Pancreas (tissue), 10 donors: Measurements from ENCODE around the gene VAV2. TPM values are rescaled to one million over a fixed set of nuclear protein-coding genes. Genes with fewer than 3 reads are reported as not detected.

Experiments used
- ATAC-seq, 4 donors: fragments of 200-7000 bp; cut with Tn5 transposase; one replicate each; pipeline versions ENCODE4 v1.8.0 to v1.9.1; 2020; ENCODE audit warnings: mild to moderate bottlenecking in 4 of 4, moderate library complexity in 4 of 4
- DNase-seq, 6 donors: peaks; one replicate each; pipeline ENCODE4 v3.0.0-alpha.2; 2020
- FAIRE-seq: peaks from 2 replicates; lab custom pipeline; 2012; peaks lifted over from hg19 to GRCh38; lab: Jason Lieb, UNC
- H3K27ac ChIP-seq, 4 donors: fragments of 200-600 bp; sonication (generic); 1 replicate in 3 of 4; 2 replicates in 1 of 4; pipeline versions ENCODE4 v1.5.0 to v1.8.0; 2020
- H3K27me3 ChIP-seq, 4 donors: fragments of 200-600 bp; one replicate each; pipeline ENCODE4 v1.8.0; 2021
- H3K36me3 ChIP-seq, 3 donors: fragments of 200-600 bp; sonication (generic) in 1 of 3; one replicate each; pipeline versions ENCODE4 v1.5.0 to v1.8.0; 2020 to 2021
- H3K4me1 ChIP-seq, 3 donors: fragments of 200-600 bp; one replicate each; pipeline ENCODE4 v1.8.0; 2021
- H3K4me3 ChIP-seq, 4 donors: fragments of 200-600 bp; sonication (generic) in 2 of 4; one replicate each; pipeline versions ENCODE4 v1.5.0 to v1.8.0; 2020 to 2021
- H3K9me3 ChIP-seq, 4 donors: fragments of 200-600 bp; one replicate each; pipeline ENCODE4 v1.8.0; 2021
- CTCF ChIP-seq, 4 donors: fragments of 200-600 bp; sonication (generic) in 3 of 4; IDR thresholded peaks; one replicate each; pipeline versions ENCODE4 v1.5.0 to v1.8.0; 2021; ENCODE audit warnings: antibody characterized with exemption in 4 of 4
- WGBS, 2 donors: extraction: QIAGEN DNeasy Blood & Tissue Kit; methylation state at CpG; one replicate each; pipeline ENCODE4 v1.1.7; 2013; 5-methylcytosine and 5-hydroxymethylcytosine counted together
- intact Hi-C, 3 donors: fragments of 100-400 bp; cut with DNase I; formaldehyde crosslinking; loops; one replicate each; pipeline versions ENCODE4 v1.11.1 to v1.14.2; 2022
- polyA plus RNA-seq, 2 donors: library from polyadenylated mRNA; stranded (reverse); fragments of 200-250 nt; gene quantifications; one replicate each; pipeline ENCODE4 v1.2.3, GENCODE V29; 2013
- total RNA-seq, 6 donors: library from RNA; stranded (reverse); fragmentation: NEBNext Ultra II Directional in 4 of 6; extraction: Animal tissue kit (Norgen Biotek cat#: 25700) in 4 of 6; gene quantifications; one replicate each; pipeline versions ENCODE4 v1.2.1 to v1.2.4, GENCODE V29; 2021 to 2023
- donor health status: healthy with polysubstance abuse.
- donor health status: DM: no; HTN: no; CAD: no; lungs with moderate emphysema.
- donor health status: DM: no; HTN: no; CAD: no.
- donor health status: control.
- donor health status: control.
- donor health status: Bipolar disorder and iron deficiency.
- donor health status: DM: yes; HTN: yes; CAD: no.
- donor health status: DM: no; HTN: no; CAD: no.
- donor health status: DM: no; HTN: no; CAD: no.
- donor health status: DM: yes; HTN: yes; CAD: no.

VAV2 gene
- total and polyA plus RNA-seq, 8 donors = 20.5 to 41.0 (median 33.6) TPM

GRCh38 chr9:133879615-133880014 is 112.5 kb downstream of the VAV2 start:
- 85 to 88% methylated on average over 11 of the region's 11 CpGs for WGBS, 2 donors
- no peaks in the 10 kb centered on the region for H3K9me3 ChIP-seq
- FAIRE-seq (no peak), DNase-seq (no peak), ATAC-seq (no peak)
- H3K4me1 ChIP-seq = peaks cover 14 to 26% (median 20%) of the 10 kb centered on the region in 3 donors
- H3K27ac ChIP-seq = no peak overlapping the region
- no peaks in the 10 kb centered on the region for H3K27me3 ChIP-seq
- intact Hi-C loops = no loop called here
- H3K4me3 ChIP-seq = no peak overlapping the region
- no peak for TF ChIP-seq CTCF (IDR thresholded peaks at IDR 0.05)
- no peaks in the 10 kb centered on the region for H3K36me3 ChIP-seq

- TF ChIP-seq CTCF (IDR thresholded peaks at IDR 0.05) = no peak
- intact Hi-C loops = no loop called here
Measured at GRCh38 chr9:133878402-133878801, 113.7 kb downstream of the VAV2 start.

DNA sequence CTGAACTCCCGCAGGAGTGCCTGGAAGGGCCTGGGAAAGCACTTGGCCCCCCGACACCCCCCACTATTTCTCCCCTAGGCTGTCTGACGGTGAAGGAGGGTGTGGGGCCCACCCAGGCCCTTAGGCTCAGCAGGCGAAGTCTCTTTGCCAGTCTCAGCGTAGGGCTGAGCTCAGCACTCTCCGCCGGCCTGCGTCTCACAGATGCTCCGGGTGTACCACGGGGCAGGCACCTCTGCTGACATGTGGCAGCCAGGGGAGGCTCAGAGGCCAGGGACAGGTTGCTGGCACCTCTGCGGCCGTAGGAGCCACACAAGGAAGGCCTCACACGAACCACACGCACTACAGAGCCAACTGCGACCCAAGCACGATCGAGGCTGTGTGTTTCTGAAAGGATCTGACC is 114.2 kb downstream of the VAV2 start:
- Histone ChIP-seq H3K27ac (no peak overlapping the region), H3K36me3 (no peaks in the 10 kb centered on the region), H3K9me3 (no peaks in the 10 kb centered on the region), H3K4me1 (peaks cover 14 to 24% (median 20%) of the 10 kb centered on the region in 3 donors), H3K4me3 (no peak overlapping the region), H3K27me3 (no peaks in the 10 kb centered on the region)
- no peak for FAIRE-seq
- 85 to 89% methylated on average over 17 of the region's 17 CpGs for WGBS, 2 donors
- no peak for DNase-seq
- intact Hi-C loops = no loop called here
- no peak for ATAC-seq
- no peak for TF ChIP-seq CTCF (IDR thresholded peaks at IDR 0.05)

More at GRCh38 chr9:133878402-133878801, 113.7 kb downstream of the VAV2 start:
- no peaks in the 10 kb centered on the region for H3K27me3 ChIP-seq
- WGBS, 2 donors = 94 to 97% methylated on average over 13 of the region's 13 CpGs
- no peak overlapping the region for H3K4me3 ChIP-seq
- peaks cover 14 to 26% (median 20%) of the 10 kb centered on the region in 3 donors for H3K4me1 ChIP-seq
- H3K27ac ChIP-seq = no peak overlapping the region
- FAIRE-seq (no peak), DNase-seq (no peak), ATAC-seq (no peak)
- no peaks in the 10 kb centered on the region for H3K36me3 ChIP-seq
- H3K9me3 ChIP-seq = no peaks in the 10 kb centered on the region

GRCh38 chr9:133877327-133877726 is 114.8 kb downstream of the VAV2 start:
- no peak for FAIRE-seq
- DNase-seq = no peak
- Histone ChIP-seq H3K4me3 (no peak overlapping the region), H3K9me3 (no peaks in the 10 kb centered on the region), H3K27me3 (no peaks in the 10 kb centered on the region), H3K36me3 (no peaks in the 10 kb centered on the region), H3K27ac (no peak overlapping the region), H3K4me1 (peaks cover 12 to 17% (median 15%) of the 10 kb centered on the region in 3 donors)
- WGBS, 2 donors = 87 to 88% methylated on average over 5 of the region's 5 CpGs
- no peak for TF ChIP-seq CTCF (IDR thresholded peaks at IDR 0.05)
- intact Hi-C loops = no loop called here
- no peak for ATAC-seq

GRCh38 chr9:133876836-133877235 is 115.3 kb downstream of the VAV2 start:
- no peak for FAIRE-seq
- no peak for DNase-seq
- 82 to 85% methylated on average over 10 to 13 of the region's 13 CpGs for WGBS, 2 donors
- no peak for ATAC-seq
- intact Hi-C loops = no loop called here
- TF ChIP-seq CTCF (IDR thresholded peaks at IDR 0.05) = no peak
- no peak overlapping the region for H3K27ac ChIP-seq
- no peak overlapping the region for H3K4me3 ChIP-seq
- H3K9me3 ChIP-seq = no peaks in the 10 kb centered on the region
- no peaks in the 10 kb centered on the region for H3K36me3 ChIP-seq
- no peaks in the 10 kb centered on the region for H3K27me3 ChIP-seq
- H3K4me1 ChIP-seq = peaks cover 9 to 13% (median 11%) of the 10 kb centered on the region in 3 donors
